ENCODE measurements around the gene CLIP2.
"Not testable (repeated sequence)": the region's sequence is repeated elsewhere in the genome, so short reads cannot be mapped to it uniquely, and the experiment has no call there.

The CLIP2 gene

DNA sequence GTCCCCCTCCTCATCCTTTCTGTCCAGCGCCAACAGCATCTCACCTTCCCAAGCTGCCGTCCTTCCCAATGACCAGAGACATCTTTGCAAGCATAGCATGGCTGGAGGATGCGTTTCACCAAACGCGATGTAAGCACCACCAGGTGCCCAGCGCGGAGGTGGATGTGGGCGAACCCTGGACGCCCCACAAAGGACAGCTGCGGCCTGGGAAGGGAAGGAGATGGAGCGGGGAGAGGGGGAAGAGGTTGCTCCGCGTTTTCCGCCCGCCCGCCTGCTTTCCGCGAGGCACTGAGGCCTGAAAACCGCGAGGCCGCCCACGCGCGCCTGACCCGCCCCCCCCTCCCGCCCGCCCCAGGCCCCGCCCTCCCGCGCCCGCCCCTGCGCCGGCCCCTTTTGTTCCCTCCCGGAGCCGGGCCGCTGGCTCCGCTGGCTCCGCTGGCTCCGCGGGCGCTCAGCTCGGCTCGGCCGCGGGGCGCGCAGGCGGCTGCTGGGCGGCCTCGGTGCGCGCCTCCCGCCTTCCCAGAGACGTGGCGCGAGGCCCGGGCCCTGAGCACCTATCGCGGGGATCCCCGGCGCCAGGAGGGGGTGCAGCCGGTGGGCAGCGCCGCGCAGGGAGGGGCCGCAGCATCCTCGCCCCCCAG is at the start of gene CLIP2:
Gene CLIP2 (plus strand): TSS at position 390 of the 641 bp plus-strand sequence. CDS start 28,140 bp downstream, outside the sequence.
- FAIRE-seq (peak; percentile 31), DNase-seq (ENCODE audit: extremely low spot score, insufficient read length, low read depth) (peak; percentile 81)

DNA sequence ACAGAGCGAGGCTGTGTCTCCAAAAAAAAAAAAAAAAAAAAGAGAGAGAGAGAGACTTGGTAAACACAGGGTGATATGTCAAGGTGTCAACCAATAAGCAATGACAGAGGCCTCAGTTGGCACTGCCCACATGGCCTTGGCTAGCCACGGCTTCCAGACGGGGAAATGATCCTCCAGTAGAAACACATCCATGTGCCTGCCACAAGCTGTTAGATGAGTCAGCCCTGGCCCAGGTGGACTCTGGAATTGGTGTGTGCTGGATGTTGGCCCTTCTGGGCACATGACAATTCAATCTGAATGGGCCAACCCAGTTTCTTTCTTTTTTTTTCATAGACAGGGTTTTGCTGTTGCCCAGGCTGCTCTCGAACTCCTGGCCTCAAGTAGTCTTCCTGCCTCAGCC is 48.7 kb upstream of the CLIP2 start:
- FAIRE-seq = no peak
- no peak for DNase-seq (ENCODE audit: extremely low spot score, insufficient read length, low read depth)

DNA sequence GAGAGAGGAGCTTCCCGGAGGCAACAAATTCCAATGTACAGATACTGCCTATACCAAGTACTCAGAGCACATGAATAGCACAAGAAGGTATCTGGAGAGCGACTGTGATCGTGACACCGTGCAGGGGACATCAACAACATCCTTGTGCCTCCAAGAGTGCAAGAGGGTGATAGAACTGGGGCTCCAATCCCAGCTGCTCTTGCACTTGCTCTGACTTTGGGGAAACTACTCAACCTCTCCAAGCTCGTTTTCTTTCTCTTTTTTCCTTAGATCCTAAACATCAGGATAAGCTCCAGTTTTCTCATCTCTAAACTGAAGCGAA is 47.1 kb upstream of the CLIP2 start:
- DNase-seq (ENCODE audit: extremely low spot score, insufficient read length, low read depth) = no peak
- no peak for FAIRE-seq

DNA sequence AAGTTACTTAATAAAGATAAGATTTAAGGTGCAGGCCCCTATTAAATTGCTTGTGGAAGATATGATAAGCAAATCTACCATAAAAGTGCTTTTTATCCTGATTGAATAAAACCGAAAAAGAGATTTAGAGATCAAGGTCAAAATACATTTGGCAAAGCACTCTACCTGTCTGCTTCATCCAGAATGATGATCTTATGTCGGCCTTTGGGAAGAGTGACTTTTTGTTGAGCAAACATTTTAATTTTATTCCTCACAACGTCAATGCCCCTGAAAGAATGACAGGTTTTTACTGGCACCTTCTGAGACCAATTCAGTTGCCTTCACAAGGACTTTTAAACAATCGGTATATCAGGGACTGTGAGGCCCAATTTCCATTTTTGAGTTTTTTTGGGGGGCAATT is 42.7 kb upstream of the CLIP2 start:
- no peak for DNase-seq (ENCODE audit: extremely low spot score, insufficient read length, low read depth)
- FAIRE-seq = no peak

DNA sequence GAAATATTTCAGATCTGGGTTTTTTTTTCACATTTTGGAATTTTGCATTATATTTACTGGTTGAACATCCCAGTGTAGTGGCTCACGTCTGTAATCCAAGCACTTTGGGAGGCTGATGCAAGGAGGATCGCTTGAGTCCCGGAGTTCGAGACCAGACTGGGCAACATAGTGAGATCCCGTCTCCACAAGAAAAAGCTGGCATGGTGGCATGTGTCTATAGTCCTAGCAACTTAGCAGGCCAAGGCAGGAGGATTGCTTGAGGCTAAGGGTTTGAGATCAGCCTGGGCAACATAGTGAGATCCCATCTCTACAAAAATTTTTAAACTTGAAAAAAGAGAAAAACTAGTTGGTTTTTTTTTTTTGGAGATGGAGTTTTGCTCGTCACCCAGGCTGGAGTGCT is 41.1 kb upstream of the CLIP2 start:
- FAIRE-seq = no peak
- no peak for DNase-seq (ENCODE audit: extremely low spot score, insufficient read length, low read depth)

DNA sequence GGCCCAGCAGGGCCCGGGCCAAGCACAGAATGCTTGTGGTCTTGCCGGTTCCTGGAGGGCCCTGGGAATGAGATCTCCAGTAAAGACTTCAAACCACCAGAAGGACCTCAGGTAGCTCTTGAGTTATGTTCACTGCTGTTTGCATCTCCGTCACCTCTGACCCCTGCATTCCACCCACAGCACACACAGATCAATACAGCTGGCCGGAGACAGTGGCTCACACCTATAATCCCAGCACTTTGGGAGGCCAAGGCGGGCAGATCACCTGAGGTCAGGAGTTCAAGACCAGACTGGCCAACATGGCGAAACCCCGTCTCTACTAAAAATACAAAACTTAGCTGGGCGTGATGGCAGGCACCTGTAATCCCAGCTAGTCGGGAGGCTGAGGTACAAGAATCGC is 40.1 kb upstream of the CLIP2 start:
- DNase-seq (ENCODE audit: extremely low spot score, insufficient read length, low read depth); FAIRE-seq: not testable (repeated sequence)

DNA sequence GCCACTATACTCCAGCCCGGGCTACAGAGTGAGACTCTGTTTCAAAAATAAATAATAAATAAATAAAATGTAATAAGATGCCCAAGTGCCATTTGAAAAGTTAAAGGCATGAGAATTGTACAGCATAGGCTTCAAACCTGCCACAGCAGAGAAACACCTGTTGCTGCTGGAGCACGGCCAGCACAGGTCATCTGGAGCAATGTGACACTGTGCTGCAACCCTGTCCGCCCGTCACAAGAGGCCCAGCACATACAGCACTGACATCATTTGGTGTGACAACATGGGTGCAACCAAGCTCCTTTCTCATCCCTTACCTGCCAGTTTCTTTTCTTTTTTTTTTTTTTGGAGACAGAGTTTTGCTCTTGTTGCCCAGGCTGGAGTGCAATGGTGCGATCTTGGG is 36.3 kb upstream of the CLIP2 start:
- DNase-seq (ENCODE audit: extremely low spot score, insufficient read length, low read depth) = no peak
- FAIRE-seq = no peak

DNA sequence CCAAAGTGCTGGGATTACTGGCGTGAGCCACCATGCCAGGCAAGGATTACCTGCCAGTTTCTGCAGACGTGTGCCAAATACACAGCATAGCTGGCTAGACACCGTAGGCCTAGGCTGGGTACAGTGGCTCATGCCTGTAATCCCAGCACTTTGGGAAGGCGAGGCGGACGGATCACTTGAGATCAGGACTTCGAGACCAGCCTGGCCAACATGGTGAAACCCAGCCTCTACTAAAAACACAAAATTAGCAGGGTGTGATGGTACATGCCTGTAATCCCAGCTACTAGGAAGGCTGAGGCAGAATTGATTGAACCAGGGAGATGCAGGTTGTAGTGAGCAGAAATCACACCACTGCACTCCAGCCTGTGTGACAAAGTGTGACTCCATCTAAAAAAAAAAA is 35.9 kb upstream of the CLIP2 start:
- DNase-seq (ENCODE audit: extremely low spot score, insufficient read length, low read depth) (no peak), FAIRE-seq (no peak)

DNA sequence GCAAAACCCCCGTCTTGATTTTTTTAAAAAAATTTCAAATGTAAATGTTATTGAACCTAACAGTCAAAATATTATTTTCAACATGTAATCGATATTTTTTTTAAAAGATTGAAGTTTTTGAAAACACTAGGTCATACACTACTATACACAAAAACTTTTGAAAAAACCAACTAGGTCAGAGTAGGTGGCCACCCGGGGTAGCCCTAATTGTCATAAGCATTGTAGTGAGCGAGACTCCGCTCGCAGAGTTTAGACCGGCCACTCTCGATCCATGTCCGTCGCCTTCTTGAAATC is 35.4 kb upstream of the CLIP2 start:
- DNase-seq (ENCODE audit: extremely low spot score, insufficient read length, low read depth) = no peak
- no peak for FAIRE-seq

DNA sequence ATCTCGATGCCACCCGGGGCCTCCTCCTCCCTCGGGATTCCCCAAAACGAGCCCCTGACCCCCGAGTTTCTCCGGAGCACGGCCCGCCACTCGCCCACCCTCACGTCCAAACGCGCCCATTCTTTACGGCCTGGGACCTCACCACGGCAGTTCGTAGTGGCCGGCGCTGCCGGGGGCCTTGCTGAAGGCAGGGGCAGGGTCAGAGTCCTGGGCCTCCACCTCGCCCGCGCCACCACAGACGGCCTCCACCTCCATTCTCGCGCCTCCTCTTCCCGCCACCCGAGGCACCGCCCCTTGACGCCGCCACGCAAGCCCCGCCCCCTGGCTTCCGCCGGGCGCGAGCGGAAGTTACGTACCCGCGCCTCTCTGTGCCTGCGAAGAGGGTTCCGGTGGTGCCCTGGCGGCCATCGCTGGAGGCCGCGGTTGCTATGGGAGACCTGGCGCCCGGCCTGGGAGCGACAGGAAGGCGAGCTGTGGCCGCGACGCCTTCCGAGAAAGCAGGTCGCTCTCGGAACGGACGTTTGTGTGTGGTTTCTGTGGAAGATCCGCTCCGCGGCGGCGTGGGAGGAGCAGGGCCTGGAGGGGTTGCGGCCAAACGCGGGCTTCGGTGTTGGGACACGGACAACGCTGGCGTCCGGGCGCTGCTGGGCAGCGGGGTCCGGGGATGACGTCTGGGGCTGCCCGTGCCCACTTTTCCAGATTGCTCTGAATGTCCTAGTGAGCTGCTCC is 34.9 kb upstream of the CLIP2 start, which contains the start of gene RFC2:
Gene RFC2 (minus strand): TSS at position 271 of the 729 bp plus-strand sequence. CDS start 16 bp downstream, at position 255.
- FAIRE-seq (peak; percentile 94), DNase-seq (ENCODE audit: extremely low spot score, insufficient read length, low read depth) (peak; percentile 97)

DNA sequence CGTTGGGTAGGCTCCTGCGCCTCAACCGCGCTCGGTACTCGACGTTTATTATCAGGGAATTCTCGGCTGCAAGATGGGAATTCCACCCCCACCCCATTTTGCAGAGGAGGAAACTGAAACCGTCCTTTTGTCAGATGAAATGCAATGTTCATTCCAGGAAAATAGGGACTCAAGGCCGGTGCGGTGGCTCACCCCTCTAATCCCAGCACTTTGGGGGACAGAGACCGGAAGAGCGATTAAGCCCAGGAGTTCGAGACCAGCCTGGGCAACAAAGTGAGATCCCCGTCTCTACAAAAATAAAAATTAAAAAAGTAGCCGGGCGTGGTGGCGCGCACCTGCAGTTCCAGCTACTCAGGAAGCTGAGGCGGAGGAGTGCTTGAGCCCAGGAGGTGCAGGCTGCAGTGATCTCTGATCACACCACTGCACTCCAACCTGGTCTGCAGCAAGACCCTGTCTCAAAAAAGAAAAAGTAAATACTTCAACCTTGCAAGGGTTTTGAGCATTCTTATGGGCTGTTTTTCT is 34.3 kb upstream of the CLIP2 start:
- FAIRE-seq (peak; percentile 58), DNase-seq (ENCODE audit: extremely low spot score, insufficient read length, low read depth) (no peak)

DNA sequence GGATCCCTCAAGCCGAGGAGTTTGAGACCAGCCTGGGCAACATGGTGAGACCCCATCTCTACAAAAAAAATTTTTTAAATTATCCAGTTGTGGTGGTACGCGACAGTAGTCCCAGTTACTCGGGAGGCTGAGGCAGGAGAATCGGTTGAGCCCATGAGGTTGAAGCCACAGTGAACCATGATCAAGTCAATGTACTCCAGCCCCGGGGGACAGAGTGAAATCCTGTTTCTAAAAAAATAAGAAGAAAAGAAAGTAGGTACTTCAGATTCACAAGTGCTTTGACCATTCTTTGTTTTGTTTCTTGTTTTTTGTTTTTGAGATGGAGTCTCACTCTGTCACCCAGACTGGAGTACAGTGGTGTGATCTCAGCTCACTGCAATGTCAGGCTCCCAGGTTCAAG is 33.7 kb upstream of the CLIP2 start:
- FAIRE-seq = peak; percentile 57

DNA sequence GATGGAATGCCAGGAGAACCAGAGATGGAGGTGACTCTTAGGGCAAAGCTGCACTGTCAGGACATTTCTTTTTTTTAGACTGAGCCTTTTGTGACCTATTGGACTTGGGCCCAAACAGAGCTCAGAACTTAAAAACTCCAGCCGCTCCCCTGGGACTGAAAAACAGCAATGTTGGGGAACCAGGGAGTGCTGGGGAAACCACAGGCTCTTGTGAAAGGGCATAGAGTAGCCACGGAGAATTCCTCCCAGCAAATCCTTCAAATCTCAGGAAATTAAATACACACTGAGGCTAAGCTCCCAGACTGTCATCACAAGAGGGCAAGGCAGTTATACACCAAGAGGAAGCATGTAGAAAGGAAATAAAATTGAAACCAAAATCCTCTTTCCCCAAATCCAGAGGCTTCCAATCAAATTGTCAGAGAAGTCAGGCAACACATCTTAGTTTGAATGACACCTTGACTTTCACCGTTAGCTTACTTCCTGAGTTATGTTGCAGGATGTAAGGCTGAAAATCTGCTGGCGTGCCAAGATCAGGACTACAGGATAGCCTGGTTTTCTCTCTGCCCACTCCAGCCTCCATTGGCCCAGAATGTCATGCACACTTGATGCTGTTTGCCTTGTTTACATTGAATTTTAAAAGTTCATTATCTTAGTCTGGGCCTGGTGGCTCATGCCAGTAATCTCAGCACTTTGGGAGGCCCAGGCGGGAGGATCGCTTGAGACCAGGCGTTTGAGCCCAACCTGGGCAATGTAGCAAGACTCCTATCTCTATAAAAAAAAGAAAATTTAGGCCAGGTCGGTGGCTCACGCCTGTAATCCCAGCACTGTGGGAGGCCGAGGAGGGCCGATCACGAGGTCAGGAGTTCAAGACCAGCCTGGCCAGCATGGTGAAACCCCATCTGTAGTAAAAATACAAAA is 32.5 kb upstream of the CLIP2 start:
- FAIRE-seq = peak; percentile 61
- DNase-seq (ENCODE audit: extremely low spot score, insufficient read length, low read depth) = no peak

More for the DNA sequence above, 33.7 kb upstream of the CLIP2 start:
- not testable (repeated sequence) for DNase-seq (ENCODE audit: extremely low spot score, insufficient read length, low read depth)

DNA sequence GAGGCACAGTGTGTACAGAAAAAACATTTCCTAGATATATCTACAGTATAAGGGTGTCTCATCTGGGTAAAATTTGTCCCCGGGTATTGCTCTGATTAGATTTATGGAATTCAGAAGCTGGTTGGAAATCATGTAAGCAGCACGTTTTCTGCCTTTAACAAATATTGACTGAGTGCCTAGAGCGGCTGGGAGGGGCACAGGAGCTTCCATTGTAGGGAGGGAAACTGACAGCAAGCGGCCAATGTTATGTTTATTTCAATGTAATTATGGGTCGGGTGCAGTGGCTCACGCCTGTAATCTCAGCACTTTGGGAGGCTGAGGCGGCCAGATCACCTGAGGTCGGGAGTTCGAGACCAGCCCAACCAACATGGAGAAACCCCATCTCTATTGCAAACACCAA is 30.6 kb upstream of the CLIP2 start:
- no peak for DNase-seq (ENCODE audit: extremely low spot score, insufficient read length, low read depth)

DNA sequence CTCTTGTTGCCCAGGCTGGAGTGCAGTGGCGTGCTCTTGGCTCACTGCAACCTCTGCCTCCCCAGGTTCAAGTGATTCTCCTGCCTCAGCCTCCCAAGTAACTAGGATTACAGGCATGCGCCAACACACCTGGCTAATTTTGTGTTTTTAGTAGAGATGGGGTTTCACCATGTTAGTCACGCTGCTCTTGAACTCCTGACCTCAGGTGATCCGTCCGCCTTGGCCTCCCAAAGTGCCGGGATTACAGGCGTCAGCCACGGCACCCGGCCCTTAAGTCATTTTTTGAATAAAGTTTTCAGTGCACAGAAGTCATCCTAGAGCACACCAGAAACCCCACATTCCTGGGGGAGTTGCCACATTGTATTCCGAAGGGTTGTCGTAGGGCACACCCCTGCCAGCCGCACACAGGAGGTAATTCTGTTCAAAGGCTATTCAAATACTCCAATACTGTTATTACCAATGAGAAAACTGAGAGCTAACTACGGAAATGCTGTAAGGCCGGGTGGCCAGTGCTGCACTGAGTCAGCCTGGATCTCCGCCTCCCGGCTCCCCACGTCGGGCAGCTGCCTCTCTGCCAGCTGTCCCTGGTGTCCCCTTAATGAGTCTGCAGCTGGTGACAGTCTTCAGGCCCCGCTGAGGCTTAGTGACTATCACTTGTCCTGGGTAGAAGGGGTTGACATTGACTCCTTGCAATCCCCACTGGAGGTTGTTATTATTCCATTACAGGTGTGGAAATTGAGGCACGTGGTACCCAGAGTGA is 26.4 kb upstream of the CLIP2 start:
- DNase-seq (ENCODE audit: extremely low spot score, insufficient read length, low read depth) (no peak), FAIRE-seq (no peak)

More for the DNA sequence above, 30.6 kb upstream of the CLIP2 start:
- no peak for FAIRE-seq

DNA sequence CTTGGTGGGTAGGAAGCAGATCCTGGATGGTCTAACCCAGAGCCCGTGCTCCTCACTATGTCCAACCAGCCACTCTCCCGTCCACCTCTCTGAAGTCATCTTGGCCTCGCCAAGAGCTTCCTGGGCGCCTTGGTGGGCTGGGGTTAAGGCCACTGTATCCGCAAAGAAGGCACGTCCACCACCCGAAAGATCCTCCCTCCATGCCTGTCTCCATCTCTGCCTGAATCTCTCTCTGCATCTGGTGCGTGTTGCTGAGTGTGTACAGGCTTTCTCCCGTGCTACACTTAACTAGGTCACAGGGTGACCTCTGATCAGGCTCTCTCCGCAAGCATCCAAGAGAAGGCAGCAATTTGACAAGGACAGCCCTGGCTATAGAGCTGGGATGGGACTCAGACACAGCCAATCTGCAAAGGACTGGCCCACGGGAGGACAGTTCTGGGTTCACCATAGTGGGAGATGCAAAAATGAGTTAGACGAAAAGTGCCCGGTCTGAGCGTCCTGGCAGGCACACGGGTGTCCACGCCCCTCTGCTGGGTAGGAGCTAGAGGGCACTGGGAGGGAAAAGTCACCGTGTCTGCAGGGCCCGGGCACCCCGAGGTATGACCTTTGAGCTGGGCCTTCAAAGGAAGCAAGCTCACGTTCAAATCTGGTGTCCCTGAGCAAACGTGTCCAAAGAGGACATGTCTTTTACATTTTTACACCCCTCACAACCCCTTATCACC is 25.6 kb upstream of the CLIP2 start:
- no peak for DNase-seq (ENCODE audit: extremely low spot score, insufficient read length, low read depth)
- FAIRE-seq = no peak

DNA sequence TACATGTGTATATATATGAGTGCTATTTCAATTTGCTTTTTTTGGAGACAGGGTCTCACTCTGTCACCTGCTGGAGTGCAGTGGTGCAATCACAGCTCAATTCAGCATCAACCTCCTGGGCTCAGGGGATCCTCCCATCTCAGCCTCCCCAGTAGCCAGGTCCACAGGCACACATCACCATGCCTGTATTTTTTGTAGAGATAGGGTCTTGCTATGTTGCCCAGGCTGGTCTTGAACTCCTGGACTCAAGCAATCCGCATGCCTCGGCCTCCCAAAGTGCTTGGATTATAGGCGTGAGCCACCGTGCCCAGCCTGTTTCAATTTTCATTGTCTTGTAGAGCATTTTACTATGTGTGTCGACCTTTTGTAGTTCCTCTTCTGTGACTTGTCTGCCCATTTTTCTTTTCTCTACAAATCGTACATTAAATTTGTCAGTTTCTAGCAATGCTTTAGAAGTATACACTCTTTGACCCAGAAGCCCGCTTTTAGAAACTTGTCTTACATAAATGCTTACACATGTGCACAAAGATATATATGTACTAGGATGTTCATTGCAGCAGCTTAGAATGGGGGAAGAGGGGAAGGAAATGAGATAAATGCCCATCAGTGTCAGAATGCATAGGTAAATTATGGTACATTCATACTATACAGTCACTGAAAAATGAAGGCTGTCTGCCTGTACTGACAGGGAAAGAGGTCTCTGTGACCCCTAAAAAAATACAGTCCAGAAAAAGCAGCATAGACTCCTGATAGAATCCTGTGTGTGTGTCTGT is 22.8 kb upstream of the CLIP2 start:
- FAIRE-seq (peak; percentile 55), DNase-seq (ENCODE audit: extremely low spot score, insufficient read length, low read depth) (no peak)

DNA sequence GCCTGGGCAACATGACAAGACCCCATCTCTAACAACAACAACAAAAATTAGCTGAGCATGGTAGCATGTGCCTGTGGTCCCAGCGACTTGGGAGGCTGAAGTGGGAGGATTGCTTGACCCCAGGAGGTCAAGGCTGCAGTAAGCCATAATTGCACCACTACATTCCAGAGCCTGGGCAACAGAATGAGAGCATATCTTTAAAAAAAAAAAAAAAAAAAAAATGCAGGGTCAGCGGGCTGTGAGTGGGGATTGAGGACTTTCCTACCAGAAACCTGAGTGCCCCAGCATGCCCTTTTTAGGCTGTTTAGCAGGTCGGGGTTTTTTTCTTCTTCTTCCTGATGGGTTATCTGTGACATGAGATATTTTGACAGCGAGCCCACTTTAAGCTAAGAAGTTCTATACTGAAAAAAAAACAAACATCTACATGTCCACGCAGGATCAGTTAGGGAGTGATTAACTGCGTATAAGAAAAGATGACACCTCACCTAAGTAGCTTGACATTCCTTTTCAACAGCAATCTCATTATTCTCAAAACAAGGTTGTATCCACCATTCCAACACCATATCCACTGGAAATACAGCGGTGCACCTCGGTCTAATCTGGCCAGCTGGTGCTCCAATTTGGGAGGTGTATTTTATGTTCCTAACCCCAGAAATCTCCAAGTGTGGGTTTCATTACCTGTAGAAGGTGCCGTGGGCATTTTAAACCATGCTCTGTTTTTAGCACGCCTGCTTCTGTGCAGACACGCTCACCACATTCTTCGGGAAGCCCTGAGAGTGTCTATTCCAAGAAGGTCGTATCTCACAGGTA is 21.2 kb upstream of the CLIP2 start:
- DNase-seq (ENCODE audit: extremely low spot score, insufficient read length, low read depth) (no peak), FAIRE-seq (no peak)

All from GM18507 (cell line).